GM12891 (cell line): ENCODE results near the gene UBXN4.

Experiments
- POLR2A ChIP-seq: IDR thresholded peaks from 2 replicates; pipeline ENCODE4 v1.6.1; 2011; ENCODE audit warnings: low read depth, low read length, control low read depth
- POLR2AphosphoS5 ChIP-seq: IDR thresholded peaks from 2 replicates; pipeline ENCODE4 v1.6.1; 2011; ENCODE audit warnings: low read depth, low read length, control low read depth
- TAF1 ChIP-seq: IDR thresholded peaks from 2 replicates; pipeline ENCODE4 v1.6.1; 2011; ENCODE audit warnings: low read depth, low read length, control low read depth

GRCh38 chr2:135815269-135815668 lies 73.6 kb downstream of the UBXN4 start:
- TF ChIP-seq POLR2A (no peak), POLR2AphosphoS5 (no peak), TAF1 (no peak)
